PC-3 (cell line): ENCODE measurements around the gene TMEM117. TPM values are rescaled to one million over a fixed set of nuclear protein-coding genes. Genes with fewer than 3 reads are reported as not detected.

Experiments
- ATAC-seq: fragments of 200-7000 bp; cut with Tn5 transposase; 2 replicates; pipeline ENCODE4 v1.9.1; 2020; ENCODE audit warnings: mild to moderate bottlenecking, moderate library complexity
- BruUV-seq: library from RNA; stranded (reverse); fragments of 400-500 nt; replicated peaks from 2 replicates; lab custom pipeline; 2021; lab: Mats Ljungman, UMichigan
- CTCF ChIA-PET: fragments of 300-600 bp; sonication (Branson Sonifier 250); formaldehyde crosslinking; loops from one replicate; lab custom pipeline; 2022; ENCODE audit warnings: antibody characterized with exemption; lab: Charles Lee
- POLR2A ChIA-PET: fragments of 300-600 bp; sonication (Branson Sonifier 250); formaldehyde crosslinking; loops from one replicate; lab custom pipeline; 2022; ENCODE audit warnings: antibody characterized with exemption; ENCODE audit not compliant: unreplicated experiment; lab: Charles Lee
- DNase-seq: peaks from one replicate; pipeline ENCODE4 v3.0.0-alpha.2; 2015
- H2AFZ ChIP-seq: fragments of 300-600 bp; sonication (generic); 2 replicates; pipeline ENCODE4 v1.6.0; 2016; ENCODE audit warnings: antibody characterized with exemption, low read length
- H3F3A ChIP-seq: fragments of 300-600 bp; sonication (generic); one replicate; pipeline ENCODE4 v1.6.0; 2017; ENCODE audit warnings: antibody characterized with exemption, low read length, control low read depth, mild to moderate bottlenecking; ENCODE audit not compliant: unreplicated experiment
- H3K27ac ChIP-seq: fragments of 300-600 bp; sonication (generic); 2 replicates; pipeline ENCODE4 v1.5.1; 2016; ENCODE audit warnings: mild to moderate bottlenecking, low read length
- H3K27me3 ChIP-seq: fragments of 300-600 bp; sonication (generic); 2 replicates; pipeline ENCODE4 v1.6.1; 2016; ENCODE audit warnings: low read length, mixed read lengths
- H3K36me3 ChIP-seq: fragments of 300-600 bp; sonication (generic); 2 replicates; pipeline ENCODE4 v1.6.1; 2016; ENCODE audit warnings: low read depth, mixed run types, low read length, mixed read lengths
- H3K4me1 ChIP-seq: fragments of 300-600 bp; sonication (generic); 2 replicates; pipeline ENCODE4 v1.5.1; 2016; ENCODE audit warnings: low read length; ENCODE audit not compliant: insufficient read depth
- H3K4me2 ChIP-seq: fragments of 300-600 bp; sonication (generic); 2 replicates; pipeline ENCODE4 v1.6.0; 2016; ENCODE audit warnings: low read length
- H3K4me3 ChIP-seq: fragments of 300-600 bp; sonication (generic); 2 replicates; pipeline ENCODE4 v1.5.1; 2016; ENCODE audit warnings: mild to moderate bottlenecking, low read length, mixed read lengths
- H3K79me2 ChIP-seq: fragments of 300-600 bp; sonication (generic); 2 replicates; pipeline ENCODE4 v1.6.1; 2017; ENCODE audit warnings: low read length, mixed read lengths
- H3K9ac ChIP-seq: fragments of 300-600 bp; sonication (generic); 2 replicates; pipeline ENCODE4 v1.6.0; 2016; ENCODE audit warnings: mild to moderate bottlenecking, low read length
- H3K9me2 ChIP-seq: fragments of 300-600 bp; sonication (generic); replicated peaks from 2 replicates; pipeline ENCODE4 v1.6.1; 2016; ENCODE audit warnings: mixed run types, low read length, mixed read lengths
- H3K9me3 ChIP-seq: fragments of 300-600 bp; sonication (generic); 2 replicates; pipeline ENCODE4 v1.6.1; 2016; ENCODE audit warnings: low read length, mixed read lengths
- H4K20me1 ChIP-seq: fragments of 300-600 bp; sonication (generic); 2 replicates; pipeline ENCODE4 v1.6.1; 2016; ENCODE audit warnings: low read length, mixed read lengths
- CTCF ChIP-seq: fragments of 300-600 bp; sonication (generic); conservative IDR thresholded peaks from 2 replicates; pipeline ENCODE4 v1.5.1; 2017; ENCODE audit warnings: antibody characterized with exemption, low read depth, mild to moderate bottlenecking, low read length
- EZH2 ChIP-seq: fragments of 300-600 bp; sonication (generic); IDR thresholded peaks from one replicate; pipeline ENCODE4 v1.6.1; 2017; ENCODE audit warnings: antibody characterized with exemption, mild to moderate bottlenecking, low read length; ENCODE audit not compliant: unreplicated experiment
- EZH2phosphoT487 ChIP-seq: fragments of 300-600 bp; sonication (generic); IDR thresholded peaks from 2 replicates; pipeline ENCODE4 v1.6.1; 2018; ENCODE audit warnings: mild to moderate bottlenecking, antibody characterized with exemption, low read length, borderline replicate concordance
- intact Hi-C: fragments of 100-400 bp; cut with micrococcal nuclease; formaldehyde crosslinking; loops from 2 replicates; pipeline ENCODE4 v1.9.0; 2023
- total RNA-seq: library from RNA; depleted of rRNA; stranded (reverse); fragments of >200 nt; gene quantifications from 2 replicates; pipeline ENCODE4 v1.2.3, GENCODE V29; 2014

The TMEM117 gene
- total RNA-seq, 1 experiment from 2014 or later = 9.0 TPM

GRCh38 chr12:43887397-43887796 lies 51.5 kb downstream of the TMEM117 start:
- Histone ChIP-seq H3K9me3 (no peaks in the 10 kb centered on the region), H3K9ac (no peak overlapping the region), H3K4me1 (peaks cover 9% of the 10 kb centered on the region), H3K9me2 (no peaks in the 10 kb centered on the region), H4K20me1 (no peaks in the 10 kb centered on the region), H3K4me3 (no peak overlapping the region), H2AFZ (no peak overlapping the region), H3K4me2 (no peak overlapping the region), H3K27ac (no peak overlapping the region), H3K36me3 (no peaks in the 10 kb centered on the region), H3K27me3 (no peaks in the 10 kb centered on the region), H3F3A (no peaks in the 10 kb centered on the region), H3K79me2 (no peaks in the 10 kb centered on the region)
- no TSS peak for BruUV-seq
- TF ChIP-seq CTCF (no peak), EZH2 (no peak), EZH2phosphoT487 (no peak)
- ATAC-seq (no peak), DNase-seq (no peak)
- CTCF ChIA-PET = no interaction called here
- intact Hi-C loops = no loop called here
- POLR2A ChIA-PET = no interaction called here

GRCh38 chr12:43891856-43892574 lies 56.1 kb downstream of the TMEM117 start:
- no peaks in the 10 kb centered on the region for H3K9me3 ChIP-seq
- H3K9me2 ChIP-seq = no peaks in the 10 kb centered on the region
- no peak overlapping the region for H3K27ac ChIP-seq
- H3F3A ChIP-seq = no peaks in the 10 kb centered on the region
- H2AFZ ChIP-seq = no peak overlapping the region
- ATAC-seq = peak; percentile 79
- H3K4me1 ChIP-seq = peaks cover 20% of the 10 kb centered on the region
- no peak overlapping the region for H3K4me3 ChIP-seq
- TF ChIP-seq EZH2phosphoT487 = no peak
- TF ChIP-seq CTCF = no peak
- TF ChIP-seq EZH2 = no peak
- CTCF ChIA-PET = no interaction called here
- H4K20me1 ChIP-seq = no peaks in the 10 kb centered on the region
- H3K36me3 ChIP-seq = no peaks in the 10 kb centered on the region
- POLR2A ChIA-PET = no interaction called here
- H3K4me2 ChIP-seq = no peak overlapping the region
- intact Hi-C loops = no loop called here
- no peak overlapping the region for H3K9ac ChIP-seq
- no TSS peak for BruUV-seq
- H3K27me3 ChIP-seq = no peaks in the 10 kb centered on the region
- H3K79me2 ChIP-seq = no peaks in the 10 kb centered on the region
- DNase-seq = peak; percentile 72

GRCh38 chr12:43893670-43894069 lies 57.8 kb downstream of the TMEM117 start:
- no peaks in the 10 kb centered on the region for H3F3A ChIP-seq
- intact Hi-C loops = no loop called here
- H3K4me3 ChIP-seq = no peak overlapping the region
- H3K36me3 ChIP-seq = no peaks in the 10 kb centered on the region
- no peak overlapping the region for H3K4me2 ChIP-seq
- no peaks in the 10 kb centered on the region for H3K27me3 ChIP-seq
- no peak overlapping the region for H3K27ac ChIP-seq
- no peaks in the 10 kb centered on the region for H3K79me2 ChIP-seq
- ChIA-PET CTCF (no interaction called here), POLR2A (no interaction called here)
- BruUV-seq = no TSS peak
- no peak; the same call in 1 of the 2 replicates for ATAC-seq
- peak; percentile 62 for DNase-seq
- H3K9me2 ChIP-seq = no peaks in the 10 kb centered on the region
- no peak overlapping the region for H3K9ac ChIP-seq
- no peaks in the 10 kb centered on the region for H3K9me3 ChIP-seq
- H2AFZ ChIP-seq = no peak overlapping the region
- H3K4me1 ChIP-seq = peaks cover 20% of the 10 kb centered on the region
- H4K20me1 ChIP-seq = no peaks in the 10 kb centered on the region
- TF ChIP-seq EZH2phosphoT487 (no peak), CTCF (no peak), EZH2 (no peak)
